ENCODE measurements around the gene LPCAT2.

Gene LPCAT2

GRCh38 chr16:55508941-55509931 is at the start of gene LPCAT2:
Gene LPCAT2 (plus strand): TSS chr16:55509072. CDS start chr16:55509182, 110 bp downstream.
- DNase-seq (ENCODE audit: low read depth) = peak; percentile 20

GRCh38 chr16:55462241-55462640 is 46.6 kb upstream of the LPCAT2 start:
- DNase-seq (ENCODE audit: low read depth) = no peak

GRCh38 chr16:55464375-55464774 is 44.5 kb upstream of the LPCAT2 start:
- DNase-seq (ENCODE audit: low read depth) = no peak

- peak; percentile 78 for DNase-seq (ENCODE audit: low read depth)
These were observed 43.6 kb upstream of the LPCAT2 start for GRCh38 chr16:55465077-55465896.

GRCh38 chr16:55466209-55466608 is 42.7 kb upstream of the LPCAT2 start:
- DNase-seq (ENCODE audit: low read depth) = no peak

GRCh38 chr16:55467898-55468297 is 41.0 kb upstream of the LPCAT2 start:
- DNase-seq (ENCODE audit: low read depth) = no peak

- no peak for DNase-seq (ENCODE audit: low read depth)
These were observed 40.4 kb upstream of the LPCAT2 start for GRCh38 chr16:55468352-55468990.

GRCh38 chr16:55469821-55470532 is 38.9 kb upstream of the LPCAT2 start:
- DNase-seq (ENCODE audit: low read depth) = no peak

- DNase-seq (ENCODE audit: low read depth) = no peak
These were observed 38.1 kb upstream of the LPCAT2 start for GRCh38 chr16:55470533-55471371.

- no peak for DNase-seq (ENCODE audit: low read depth)
These were observed 37.3 kb upstream of the LPCAT2 start for GRCh38 chr16:55471448-55472097.

GRCh38 chr16:55473587-55473986 is 35.3 kb upstream of the LPCAT2 start:
- no peak for DNase-seq (ENCODE audit: low read depth)

- DNase-seq (ENCODE audit: low read depth) = no peak
These were observed 34.1 kb upstream of the LPCAT2 start for GRCh38 chr16:55474821-55475220.

- no peak for DNase-seq (ENCODE audit: low read depth)
These were observed 33.0 kb upstream of the LPCAT2 start for GRCh38 chr16:55475919-55476318.

GRCh38 chr16:55476625-55477533 is 32.0 kb upstream of the LPCAT2 start:
- no peak for DNase-seq (ENCODE audit: low read depth)

GRCh38 chr16:55477736-55478135 is 31.1 kb upstream of the LPCAT2 start:
- no peak for DNase-seq (ENCODE audit: low read depth)

GRCh38 chr16:55478827-55479429 is 29.9 kb upstream of the LPCAT2 start, which contains the start of gene MMP2:
Gene MMP2 (plus strand): TSS chr16:55479198. CDS start chr16:55479480, 282 bp downstream.
- DNase-seq (ENCODE audit: low read depth) = no peak

- no peak for DNase-seq (ENCODE audit: low read depth)
These were observed 29.3 kb upstream of the LPCAT2 start for GRCh38 chr16:55479430-55480140.

GRCh38 chr16:55480228-55480655 is 28.6 kb upstream of the LPCAT2 start:
- DNase-seq (ENCODE audit: low read depth) = no peak
